ENCODE measurements around the gene GIT2. TPM values are rescaled to one million over a fixed set of nuclear protein-coding genes. Genes with fewer than 3 reads are reported as not detected.
A peak's percentile ranks its signal among the peaks of the same experiment; 100 is the strongest.

The GIT2 gene
- total RNA-seq, 2 donors from 2014 or later, result 27.0 to 27.9 TPM

DNA sequence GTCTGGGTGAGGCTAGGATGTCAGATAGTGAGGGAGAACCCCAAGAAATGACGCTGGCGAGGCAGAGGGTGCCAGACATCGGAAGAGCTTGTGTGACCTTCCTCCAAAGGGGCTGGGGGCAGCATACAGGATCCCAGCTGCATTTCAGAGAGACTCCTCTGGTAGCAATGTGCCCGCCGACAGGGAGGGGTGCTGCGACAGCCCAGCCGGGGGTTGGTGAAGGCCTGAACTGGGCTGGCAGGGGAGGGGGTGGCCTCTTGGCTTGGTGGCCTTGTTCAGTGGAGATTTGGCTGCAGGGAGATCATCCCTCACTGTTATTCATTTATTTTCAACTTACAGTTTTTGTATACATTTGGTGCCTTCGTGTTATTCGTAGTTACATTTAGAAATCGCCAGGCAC is 90.9 kb downstream of the GIT2 start:
- Histone ChIP-seq H3K9me3 (ENCODE audit: control insufficient read depth, low read length) (no peaks in the 10 kb centered on the region), H3K9ac (ENCODE audit: extremely low read depth, low read length, poor library complexity, severe bottlenecking) (no peak overlapping the region), H3K4me1 (ENCODE audit: control insufficient read depth, insufficient read depth, low read length) (no peaks in the 10 kb centered on the region), H3K27ac (ENCODE audit: low read depth, low read length) (no peak overlapping the region), H3K36me3 (ENCODE audit: control insufficient read depth, insufficient read depth, low read length) (peaks cover 62% of the 10 kb centered on the region), H3K4me3 (ENCODE audit: low read length) (no peak overlapping the region), H3K27me3 (ENCODE audit: control insufficient read depth, insufficient read depth, low read length, poor library complexity, severe bottlenecking) (no peaks in the 10 kb centered on the region)
- Mint-ChIP-seq H3K27ac (no peak overlapping the region), H3K4me3 (no peak overlapping the region), H3K4me1 (peaks cover 10% of the 10 kb centered on the region), H3K36me3 (ENCODE audit: low read depth) (peaks cover 70% of the 10 kb centered on the region), H3K9me3 (no peaks in the 10 kb centered on the region), H3K27me3 (ENCODE audit: insufficient read depth) (peaks cover 13% of the 10 kb centered on the region)
- TF ChIP-seq, protein P1, sequence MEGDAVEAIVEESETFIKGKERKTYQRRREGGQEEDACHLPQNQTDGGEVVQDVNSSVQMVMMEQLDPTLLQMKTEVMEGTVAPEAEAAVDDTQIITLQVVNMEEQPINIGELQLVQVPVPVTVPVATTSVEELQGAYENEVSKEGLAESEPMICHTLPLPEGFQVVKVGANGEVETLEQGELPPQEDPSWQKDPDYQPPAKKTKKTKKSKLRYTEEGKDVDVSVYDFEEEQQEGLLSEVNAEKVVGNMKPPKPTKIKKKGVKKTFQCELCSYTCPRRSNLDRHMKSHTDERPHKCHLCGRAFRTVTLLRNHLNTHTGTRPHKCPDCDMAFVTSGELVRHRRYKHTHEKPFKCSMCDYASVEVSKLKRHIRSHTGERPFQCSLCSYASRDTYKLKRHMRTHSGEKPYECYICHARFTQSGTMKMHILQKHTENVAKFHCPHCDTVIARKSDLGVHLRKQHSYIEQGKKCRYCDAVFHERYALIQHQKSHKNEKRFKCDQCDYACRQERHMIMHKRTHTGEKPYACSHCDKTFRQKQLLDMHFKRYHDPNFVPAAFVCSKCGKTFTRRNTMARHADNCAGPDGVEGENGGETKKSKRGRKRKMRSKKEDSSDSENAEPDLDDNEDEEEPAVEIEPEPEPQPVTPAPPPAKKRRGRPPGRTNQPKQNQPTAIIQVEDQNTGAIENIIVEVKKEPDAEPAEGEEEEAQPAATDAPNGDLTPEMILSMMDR (conservative IDR thresholded peaks at IDR 0.05), result no peak
- WGBS, 2 experiments (ENCODE audit: insufficient coverage in 1 of 2, insufficient read length in 1 of 2), result 93 to 94% methylated on average over 6 to 10 of the region's 10 CpGs
- DNase-seq, result no peak

DNA sequence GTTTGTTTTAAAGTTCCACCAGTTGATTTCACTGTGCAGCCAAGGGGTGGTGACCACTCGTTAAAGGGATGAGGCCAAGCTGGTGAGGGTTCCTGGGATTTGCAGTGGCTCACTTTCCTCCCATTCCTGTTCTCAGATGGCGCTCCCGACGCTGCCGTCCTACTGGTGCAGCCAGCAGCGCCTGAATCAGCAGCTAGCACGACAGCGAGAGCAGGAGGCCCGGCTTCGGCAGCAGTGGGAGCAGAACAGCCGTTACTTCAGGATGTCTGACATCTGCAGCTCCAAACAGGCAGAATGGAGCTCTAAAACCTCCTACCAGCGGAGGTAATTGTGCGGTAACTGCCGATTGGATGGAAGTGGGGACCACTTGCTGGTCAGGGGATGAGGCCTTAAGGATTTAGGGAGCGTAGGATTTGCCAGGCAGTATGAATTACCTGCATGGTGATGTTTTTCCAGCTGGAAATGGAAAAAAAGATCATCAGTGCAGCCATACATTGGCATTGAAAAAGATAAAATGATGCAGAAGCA is 93.2 kb downstream of the GIT2 start:
- Histone ChIP-seq H3K4me3 (ENCODE audit: low read length) (no peak overlapping the region), H3K4me1 (ENCODE audit: control insufficient read depth, insufficient read depth, low read length) (no peaks in the 10 kb centered on the region), H3K36me3 (ENCODE audit: control insufficient read depth, insufficient read depth, low read length) (peaks cover 41% of the 10 kb centered on the region), H3K9me3 (ENCODE audit: control insufficient read depth, low read length) (no peaks in the 10 kb centered on the region), H3K27ac (ENCODE audit: low read depth, low read length) (no peak overlapping the region), H3K9ac (ENCODE audit: extremely low read depth, low read length, poor library complexity, severe bottlenecking) (no peak overlapping the region), H3K27me3 (ENCODE audit: control insufficient read depth, insufficient read depth, low read length, poor library complexity, severe bottlenecking) (no peaks in the 10 kb centered on the region)
- DNase-seq, result peak; percentile 69
- Mint-ChIP-seq H3K27me3 (ENCODE audit: insufficient read depth) (peaks cover 18% of the 10 kb centered on the region), H3K9me3 (no peaks in the 10 kb centered on the region), H3K4me3 (no peak overlapping the region), H3K36me3 (ENCODE audit: low read depth) (peaks cover 48% of the 10 kb centered on the region), H3K27ac (no peak overlapping the region), H3K4me1 (peaks cover 14% of the 10 kb centered on the region)
- TF ChIP-seq, protein P1 (conservative IDR thresholded peaks at IDR 0.05), result no peak
- WGBS, 2 experiments (ENCODE audit: insufficient coverage in 1 of 2, insufficient read length in 1 of 2), result 85 to 93% methylated on average over 15 of the region's 15 CpGs

DNA sequence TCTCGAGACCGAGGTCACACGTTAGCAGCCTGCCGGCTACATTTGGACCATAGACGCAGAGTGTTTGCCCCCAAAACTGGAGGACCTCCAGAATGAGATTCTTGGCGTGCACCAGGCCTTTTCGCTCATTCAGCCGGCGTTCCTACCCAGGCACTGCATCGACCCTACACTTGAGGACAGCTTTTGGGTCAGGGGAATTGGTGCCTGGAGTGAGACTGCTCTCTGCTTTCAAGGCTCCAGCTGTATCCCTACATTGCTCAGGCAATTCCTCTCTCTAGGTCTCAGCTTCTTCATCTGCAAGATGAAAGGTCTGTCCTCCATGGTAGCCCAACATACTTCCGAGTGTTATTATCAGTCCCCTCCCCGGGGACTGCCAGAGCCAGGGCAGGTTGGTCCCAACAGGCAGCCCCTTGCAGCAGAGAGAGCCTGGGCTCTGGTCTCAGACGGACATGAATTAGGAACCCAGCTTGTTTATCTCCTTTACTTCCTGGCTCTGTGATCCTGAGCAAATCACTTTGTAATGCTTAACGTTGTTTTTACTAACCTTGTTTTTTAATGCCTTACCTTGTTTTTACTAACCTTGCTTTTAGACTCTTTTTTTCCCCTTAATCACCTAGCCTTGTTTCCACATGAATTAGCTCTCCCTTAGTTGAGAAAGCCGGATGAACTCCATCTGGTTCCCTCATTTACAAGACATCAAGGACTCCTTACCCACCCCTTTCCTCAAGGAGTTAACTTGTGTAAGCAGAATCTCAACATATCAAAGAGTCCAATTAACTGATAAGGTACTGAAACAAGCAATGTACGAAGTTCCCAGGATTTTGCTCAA is 95.2 kb downstream of the GIT2 start:
- Histone ChIP-seq H3K9ac (ENCODE audit: extremely low read depth, low read length, poor library complexity, severe bottlenecking) (peak overlapping the region; percentile 67), H3K27ac (ENCODE audit: low read depth, low read length) (no peak overlapping the region), H3K4me3 (ENCODE audit: low read length) (peak overlapping the region; percentile 95), H3K4me1 (ENCODE audit: control insufficient read depth, insufficient read depth, low read length) (no peaks in the 10 kb centered on the region), H3K9me3 (ENCODE audit: control insufficient read depth, low read length) (no peaks in the 10 kb centered on the region), H3K27me3 (ENCODE audit: control insufficient read depth, insufficient read depth, low read length, poor library complexity, severe bottlenecking) (no peaks in the 10 kb centered on the region), H3K36me3 (ENCODE audit: control insufficient read depth, insufficient read depth, low read length) (peaks cover 22% of the 10 kb centered on the region)
- peak; percentile 85 for DNase-seq
- Mint-ChIP-seq H3K27ac (peak overlapping the region; percentile 94), H3K27me3 (ENCODE audit: insufficient read depth) (peaks cover 27% of the 10 kb centered on the region), H3K4me1 (peaks cover 14% of the 10 kb centered on the region), H3K4me3 (peak overlapping the region; percentile 92), H3K36me3 (ENCODE audit: low read depth) (peaks cover 29% of the 10 kb centered on the region), H3K9me3 (no peaks in the 10 kb centered on the region)
- 2 to 6% methylated on average over 8 to 16 of the region's 16 CpGs for WGBS, 2 experiments (ENCODE audit: insufficient coverage in 1 of 2, insufficient read length in 1 of 2)
- TF ChIP-seq, protein P1 (conservative IDR thresholded peaks at IDR 0.05), result no peak

All from endodermal cell (in vitro differentiated cells).